Ovary (tissue), 9 donors: ENCODE data around the gene GALNT13. TPM values are rescaled to one million over a fixed set of nuclear protein-coding genes. Genes with fewer than 3 reads are reported as not detected.
A peak's percentile ranks its signal among the peaks of the same experiment; 100 is the strongest.

Source experiments
- DNase-seq, 5 donors: peaks; one replicate each; pipeline ENCODE4 v3.0.0-alpha.2; 2019 to 2020
- H3K27ac ChIP-seq, 2 donors: fragments of 200-600 bp; one replicate each; pipeline versions ENCODE4 v1.5.1 to v1.8.0; 2019 to 2022
- H3K27me3 ChIP-seq: fragments of 200-600 bp; one replicate; pipeline ENCODE4 v1.8.0; 2022
- H3K36me3 ChIP-seq: fragments of 200-600 bp; sonication (generic); one replicate; pipeline ENCODE4 v1.5.1; 2019
- H3K4me1 ChIP-seq: one replicate; pipeline ENCODE4 v1.8.1; 2013; ENCODE audit warnings: mild to moderate bottlenecking, moderate library complexity; ENCODE audit not compliant: insufficient read depth
- H3K4me3 ChIP-seq: fragments of 200-600 bp; sonication (generic); one replicate; pipeline ENCODE4 v1.5.1; 2017
- H3K9me3 ChIP-seq, 2 donors: fragments of 200-600 bp in 1 of 2; sonication (generic) in 1 of 2; one replicate each; pipeline versions ENCODE4 v1.5.1 to v1.8.1; 2013 to 2019; ENCODE audit warnings: mild to moderate bottlenecking in 1 of 2, moderate library complexity in 1 of 2
- EP300 ChIP-seq: sonication (generic); formaldehyde crosslinking; IDR thresholded peaks from one replicate; pipeline ENCODE4 v1.6.1; 2017; ENCODE audit warnings: antibody characterized with exemption
- POLR2A ChIP-seq: fragments of 450-650 bp; IDR thresholded peaks from one replicate; pipeline ENCODE4 v1.6.1; 2017; ENCODE audit warnings: antibody characterized with exemption, mild to moderate bottlenecking, moderate library complexity
- WGBS, 3 donors: extraction: QIAGEN DNeasy Blood & Tissue Kit in 1 of 3; methylation state at CpG; one replicate each; pipeline versions ENCODE4 v1.1.5 to v1.1.7; 2013 to 2017; 5-methylcytosine and 5-hydroxymethylcytosine counted together
- intact Hi-C, 4 donors: fragments of 100-400 bp; cut with DNase I; formaldehyde crosslinking; loops; one replicate each; pipeline versions ENCODE4 v1.11.0 to v1.15.1; 2022 to 2023
- polyA plus RNA-seq, 2 donors: library from polyadenylated mRNA; stranded (reverse); fragments of 200-250 nt in 1 of 2; fragments of 350-450 nt in 1 of 2; fragmentation: Illumina TruSeq in 1 of 2; extraction: RNeasy Lipid Tissue Mini Kit (QIAGEN cat#74804) in 1 of 2; gene quantifications; one replicate each; pipeline ENCODE4 v1.2.3, GENCODE V29; 2013 to 2014
- total RNA-seq, 7 donors: library from RNA; depleted of rRNA in 2 of 7; stranded (reverse); fragments of >200 nt in 2 of 7; fragmentation: NEBNext Ultra II Directional in 3 of 7; extraction: Animal tissue kit (Norgen Biotek cat#: 25700) in 3 of 7; gene quantifications; one replicate each; pipeline versions ENCODE4 v1.1.0 to v1.2.4, GENCODE V29; 2016 to 2023
- TF ChIP-seq, protein P1 (sequence below), 3 donors: fragments of 450-650 bp in 2 of 3; fragments of 200-600 bp in 1 of 3; IDR thresholded peaks; one replicate each; pipeline versions ENCODE4 v1.5.1 to v1.8.0; 2016 to 2022; ENCODE audit warnings: antibody characterized with exemption in 3 of 3, mild to moderate bottlenecking in 1 of 3
- donor health status: DM: no; HTN: no; CAD: no; lungs with moderate emphysema.
- donor health status: DM: no; HTN: no; CAD: no.
- donor health status: Bipolar disorder and iron deficiency.
- donor health status: DM: yes; HTN: yes; CAD: no.
- donor health status: DM: no; HTN: no; CAD: no.
- donor health status: DM: yes; HTN: yes; CAD: no.

The GALNT13 gene
- total and polyA plus RNA-seq, 9 donors, result 0.22 to 4.7 (median 1.1) TPM; not detected in 1

DNA sequence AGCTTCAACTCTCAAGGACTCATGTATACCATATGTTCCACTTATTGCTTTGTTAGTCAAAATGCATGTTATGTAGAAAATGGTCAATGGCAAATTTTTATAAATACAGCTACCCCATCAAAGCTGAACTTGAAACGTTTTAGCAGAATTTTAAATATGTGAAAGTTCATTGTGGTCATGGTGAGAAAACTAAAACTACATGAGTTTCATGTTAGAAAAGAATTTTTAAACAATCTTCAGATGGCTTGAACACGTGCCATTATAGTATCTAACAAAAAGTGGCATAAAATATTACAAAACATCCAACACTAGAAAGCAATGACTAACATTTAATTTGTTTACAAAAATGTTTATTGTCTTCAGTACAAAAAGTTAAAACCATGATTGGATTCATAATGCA lies 580.7 kb downstream of the GALNT13 start:
- no peak for DNase-seq
- TF ChIP-seq EP300, result no peak
- TF ChIP-seq, protein P1, sequence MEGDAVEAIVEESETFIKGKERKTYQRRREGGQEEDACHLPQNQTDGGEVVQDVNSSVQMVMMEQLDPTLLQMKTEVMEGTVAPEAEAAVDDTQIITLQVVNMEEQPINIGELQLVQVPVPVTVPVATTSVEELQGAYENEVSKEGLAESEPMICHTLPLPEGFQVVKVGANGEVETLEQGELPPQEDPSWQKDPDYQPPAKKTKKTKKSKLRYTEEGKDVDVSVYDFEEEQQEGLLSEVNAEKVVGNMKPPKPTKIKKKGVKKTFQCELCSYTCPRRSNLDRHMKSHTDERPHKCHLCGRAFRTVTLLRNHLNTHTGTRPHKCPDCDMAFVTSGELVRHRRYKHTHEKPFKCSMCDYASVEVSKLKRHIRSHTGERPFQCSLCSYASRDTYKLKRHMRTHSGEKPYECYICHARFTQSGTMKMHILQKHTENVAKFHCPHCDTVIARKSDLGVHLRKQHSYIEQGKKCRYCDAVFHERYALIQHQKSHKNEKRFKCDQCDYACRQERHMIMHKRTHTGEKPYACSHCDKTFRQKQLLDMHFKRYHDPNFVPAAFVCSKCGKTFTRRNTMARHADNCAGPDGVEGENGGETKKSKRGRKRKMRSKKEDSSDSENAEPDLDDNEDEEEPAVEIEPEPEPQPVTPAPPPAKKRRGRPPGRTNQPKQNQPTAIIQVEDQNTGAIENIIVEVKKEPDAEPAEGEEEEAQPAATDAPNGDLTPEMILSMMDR (IDR thresholded peaks at IDR 0.05), result no peak
- no peak for TF ChIP-seq POLR2A
- no peak overlapping the region for H3K27ac ChIP-seq
- H3K4me1 ChIP-seq, result no peaks in the 10 kb centered on the region
- whole genome bisulfite sequencing, 3 donors, result 8 to 31% (median 10%) methylated on average over 2 of the region's 2 CpGs
- no peaks in the 10 kb centered on the region for H3K27me3 ChIP-seq
- H3K36me3 ChIP-seq, result no peaks in the 10 kb centered on the region
- H3K4me3 ChIP-seq, result no peak overlapping the region
- no peaks in the 10 kb centered on the region for H3K9me3 ChIP-seq
- intact Hi-C loops, result no loop called here

DNA sequence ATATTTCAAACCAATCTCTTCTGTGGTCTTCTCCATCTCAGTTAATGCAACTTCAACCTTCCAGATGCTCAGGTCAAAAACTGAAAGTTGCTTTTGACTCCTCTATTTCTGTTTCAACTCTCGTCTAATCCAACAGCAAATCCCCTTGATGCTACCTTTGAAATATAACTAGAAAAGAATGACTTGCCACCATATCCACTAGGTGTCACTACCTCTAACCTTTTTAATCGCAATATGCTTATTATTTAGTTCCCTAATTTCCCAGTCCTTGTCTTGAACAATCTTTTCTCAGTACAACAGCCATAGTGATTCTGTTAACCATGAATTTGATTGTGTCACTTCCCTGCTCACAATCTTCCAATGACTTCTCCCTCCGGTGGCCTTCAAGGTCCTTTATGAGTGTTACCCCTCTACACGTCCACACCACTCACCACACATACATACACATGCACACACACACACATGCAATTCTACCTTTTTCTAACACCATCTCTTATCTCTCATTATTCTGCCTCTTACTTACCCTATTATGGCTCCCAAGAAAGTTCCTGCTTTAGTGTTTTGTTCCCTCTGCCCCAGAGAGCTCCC lies 581.3 kb downstream of the GALNT13 start:
- Histone ChIP-seq H3K36me3 (no peaks in the 10 kb centered on the region), H3K27me3 (no peaks in the 10 kb centered on the region), H3K4me3 (no peak overlapping the region), H3K4me1 (no peaks in the 10 kb centered on the region), H3K9me3 (no peaks in the 10 kb centered on the region), H3K27ac (no peak overlapping the region)
- DNase-seq, result no peak
- TF ChIP-seq, protein P1 (IDR thresholded peaks at IDR 0.05), result no peak
- TF ChIP-seq POLR2A, result no peak
- no peak for TF ChIP-seq EP300
- 67 to 72% (median 69%) methylated on average over 4 of the region's 4 CpGs for WGBS, 3 donors
- intact Hi-C loops, result no loop called here

DNA sequence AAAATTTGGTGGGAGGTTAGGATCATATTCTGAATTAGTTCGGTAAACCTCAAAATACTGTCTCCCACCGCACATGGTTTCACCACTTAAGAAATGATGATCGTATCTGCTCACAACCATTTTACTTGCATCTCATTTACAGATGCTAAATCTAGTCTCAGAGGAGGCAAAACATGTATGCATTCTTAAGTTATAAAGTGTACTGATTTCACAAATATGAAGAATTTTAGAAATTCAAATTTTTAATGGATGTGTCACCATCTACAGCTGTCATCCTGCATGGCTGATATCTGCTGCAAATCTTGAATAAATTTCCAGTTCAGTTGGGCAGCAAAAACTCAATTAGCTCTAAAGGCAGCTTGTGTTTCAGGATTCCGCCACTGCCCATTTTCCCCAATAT lies 583.4 kb downstream of the GALNT13 start:
- Histone ChIP-seq H3K9me3 (no peaks in the 10 kb centered on the region), H3K4me3 (peak overlapping the region; percentile 29), H3K27me3 (no peaks in the 10 kb centered on the region), H3K4me1 (no peaks in the 10 kb centered on the region), H3K36me3 (no peaks in the 10 kb centered on the region), H3K27ac (no peak overlapping the region)
- DNase-seq, result no peak
- WGBS, 3 donors, result 75 to 83% (median 82%) methylated on average over 4 of the region's 4 CpGs
- no peak for TF ChIP-seq POLR2A
- no peak for TF ChIP-seq EP300
- TF ChIP-seq, protein P1 (IDR thresholded peaks at IDR 0.05), result no peak
- intact Hi-C loops, result no loop called here

DNA sequence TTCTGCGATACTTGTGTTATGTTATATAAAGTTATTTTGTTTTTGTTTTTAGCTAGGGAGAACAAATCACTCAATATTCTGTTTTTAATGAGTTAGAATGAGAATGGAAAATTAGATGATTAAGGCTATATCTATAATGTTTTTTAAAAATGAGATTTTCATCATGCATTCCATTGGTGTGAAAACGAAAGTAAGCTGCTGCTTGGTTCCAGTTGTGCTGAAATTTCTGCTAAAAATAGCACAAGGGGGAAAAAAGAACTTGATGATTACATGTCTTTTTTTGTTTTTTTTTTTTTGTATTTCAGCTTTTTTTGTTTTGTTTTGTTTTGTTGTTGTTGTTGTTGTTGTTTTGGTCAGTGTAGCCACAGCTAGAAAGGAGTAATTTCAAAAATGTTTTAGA lies 584.1 kb downstream of the GALNT13 start:
- 7 to 15% (median 9%) methylated on average over 2 of the region's 2 CpGs for WGBS, 3 donors
- Histone ChIP-seq H3K27me3 (no peaks in the 10 kb centered on the region), H3K27ac (no peak overlapping the region), H3K4me1 (no peaks in the 10 kb centered on the region), H3K9me3 (no peaks in the 10 kb centered on the region), H3K4me3 (peak overlapping the region; percentile 29), H3K36me3 (no peaks in the 10 kb centered on the region)
- TF ChIP-seq, protein P1 (IDR thresholded peaks at IDR 0.05), result no peak
- TF ChIP-seq EP300 (no peak), POLR2A (no peak)
- intact Hi-C loops, result no loop called here
- no peak for DNase-seq
